Calu3 (cell line): ENCODE data around the gene FBXO42. TPM values are rescaled to one million over a fixed set of nuclear protein-coding genes. Genes with fewer than 3 reads are reported as not detected.

Experiments
- BruUV-seq: library from RNA; stranded (reverse); fragments of 400-500 nt; replicated peaks from 2 replicates; lab custom pipeline; 2021; lab: Mats Ljungman, UMichigan
- CTCF ChIA-PET: fragments of 300-600 bp; sonication (Branson Sonifier 250); formaldehyde crosslinking; loops from one replicate; lab custom pipeline; 2022; ENCODE audit warnings: antibody characterized with exemption; lab: Charles Lee
- DNase-seq: peaks from one replicate; pipeline ENCODE4 v3.0.0; 2022
- H3K27ac Mint-ChIP-seq: one replicate; pipeline ENCODE4 v1.8.0; 2022; ENCODE audit warnings: mixed read lengths; ENCODE audit not compliant: unreplicated experiment
- H3K27me3 Mint-ChIP-seq: one replicate; pipeline ENCODE4 v1.8.0; 2022; ENCODE audit warnings: mixed read lengths; ENCODE audit not compliant: unreplicated experiment
- H3K36me3 Mint-ChIP-seq: one replicate; pipeline ENCODE4 v1.8.0; 2022; ENCODE audit warnings: mild to moderate bottlenecking, moderate library complexity, mixed read lengths; ENCODE audit not compliant: insufficient read depth, unreplicated experiment
- H3K4me1 Mint-ChIP-seq: one replicate; pipeline ENCODE4 v1.8.0; 2022; ENCODE audit warnings: mild to moderate bottlenecking, low read depth, mixed read lengths; ENCODE audit not compliant: unreplicated experiment
- H3K4me3 Mint-ChIP-seq: one replicate; pipeline ENCODE4 v1.8.0; 2022; ENCODE audit warnings: mild to moderate bottlenecking, low read depth, moderate library complexity, mixed read lengths; ENCODE audit not compliant: unreplicated experiment
- H3K9me3 Mint-ChIP-seq: one replicate; pipeline ENCODE4 v1.8.0; 2022; ENCODE audit warnings: low read depth, mixed read lengths; ENCODE audit not compliant: unreplicated experiment
- CTCF ChIP-seq: fragments of 200-600 bp; IDR thresholded peaks from one replicate; pipeline ENCODE4 v1.8.0; 2022; ENCODE audit warnings: antibody characterized with exemption; ENCODE audit not compliant: unreplicated experiment
- intact Hi-C: fragments of 100-400 bp; cut with micrococcal nuclease; formaldehyde crosslinking; loops from one replicate; pipeline ENCODE4 v1.10.0; 2022; ENCODE audit not compliant: unreplicated experiment
- total RNA-seq: library from RNA; stranded (reverse); gene quantifications from 2 replicates; pipeline ENCODE4 v1.2.3, GENCODE V29; 2022

FBXO42 gene
- total RNA-seq, 1 experiment from 2014 or later, result 10.6 TPM

- Mint-ChIP-seq H3K4me1 (no peaks in the 10 kb centered on the region), H3K36me3 (peaks cover 24% of the 10 kb centered on the region)
Measured at GRCh38 chr1:16202281-16203210, 149.7 kb downstream of the FBXO42 start.

GRCh38 chr1:16199700-16200099, 152.6 kb downstream of the FBXO42 start:
- no peaks in the 10 kb centered on the region for H3K27me3 Mint-ChIP-seq
- no peak for TF ChIP-seq CTCF
- no TSS peak for BruUV-seq
- no peaks in the 10 kb centered on the region for H3K4me1 Mint-ChIP-seq
- H3K9me3 Mint-ChIP-seq, result no peaks in the 10 kb centered on the region
- DNase-seq, result no peak
- intact Hi-C loops, result no loop called here
- peaks cover 8% of the 10 kb centered on the region for H3K36me3 Mint-ChIP-seq
- H3K27ac Mint-ChIP-seq, result no peak overlapping the region
- H3K4me3 Mint-ChIP-seq, result no peak overlapping the region
- CTCF ChIA-PET, result interaction anchor here (0.6 kb wide), 1 partner anchor 192 kb away, joined by 3 read pairs; no protein-coding TSS in a partner anchor

More at GRCh38 chr1:16202281-16203210, 149.7 kb downstream of the FBXO42 start:
- H3K27ac Mint-ChIP-seq, result no peak overlapping the region
- no peak for TF ChIP-seq CTCF
- no peaks in the 10 kb centered on the region for H3K27me3 Mint-ChIP-seq
- no peaks in the 10 kb centered on the region for H3K9me3 Mint-ChIP-seq
- no peak overlapping the region for H3K4me3 Mint-ChIP-seq
- intact Hi-C loops, result no loop called here
- CTCF ChIA-PET, result no interaction called here
- no TSS peak for BruUV-seq
- no peak for DNase-seq

GRCh38 chr1:16199157-16199501, 153.2 kb downstream of the FBXO42 start:
- TF ChIP-seq CTCF, result no peak
- peaks cover 5% of the 10 kb centered on the region for H3K36me3 Mint-ChIP-seq
- intact Hi-C loops, result no loop called here
- H3K27ac Mint-ChIP-seq, result peak overlapping the region; percentile 54
- no peaks in the 10 kb centered on the region for H3K27me3 Mint-ChIP-seq
- no peaks in the 10 kb centered on the region for H3K9me3 Mint-ChIP-seq
- H3K4me3 Mint-ChIP-seq, result no peak overlapping the region
- no TSS peak for BruUV-seq
- DNase-seq, result no peak
- CTCF ChIA-PET, result no interaction called here
- no peaks in the 10 kb centered on the region for H3K4me1 Mint-ChIP-seq

- BruUV-seq, result no TSS peak
- H3K27ac Mint-ChIP-seq, result peak overlapping the region; percentile 54
Measured at GRCh38 chr1:16198444-16199156, 153.7 kb downstream of the FBXO42 start.

More at GRCh38 chr1:16198444-16199156, 153.7 kb downstream of the FBXO42 start:
- Mint-ChIP-seq H3K9me3 (no peaks in the 10 kb centered on the region), H3K27me3 (no peaks in the 10 kb centered on the region), H3K4me3 (no peak overlapping the region), H3K36me3 (peaks cover 4% of the 10 kb centered on the region), H3K4me1 (no peaks in the 10 kb centered on the region)
- no peak for DNase-seq
- CTCF ChIA-PET, result no interaction called here
- intact Hi-C loops, result no loop called here
- TF ChIP-seq CTCF, result no peak
